ENCODE data around the gene ATL3. TPM values are rescaled to one million over a fixed set of nuclear protein-coding genes. Genes with fewer than 3 reads are reported as not detected.
"Not testable (repeated sequence)": the region's sequence is repeated elsewhere in the genome, so short reads cannot be mapped to it uniquely, and the experiment has no call there.

The ATL3 gene
- total RNA-seq, 3 donors from 2014 or later = 47.5 to 87.9 (median 61.5) TPM

DNA sequence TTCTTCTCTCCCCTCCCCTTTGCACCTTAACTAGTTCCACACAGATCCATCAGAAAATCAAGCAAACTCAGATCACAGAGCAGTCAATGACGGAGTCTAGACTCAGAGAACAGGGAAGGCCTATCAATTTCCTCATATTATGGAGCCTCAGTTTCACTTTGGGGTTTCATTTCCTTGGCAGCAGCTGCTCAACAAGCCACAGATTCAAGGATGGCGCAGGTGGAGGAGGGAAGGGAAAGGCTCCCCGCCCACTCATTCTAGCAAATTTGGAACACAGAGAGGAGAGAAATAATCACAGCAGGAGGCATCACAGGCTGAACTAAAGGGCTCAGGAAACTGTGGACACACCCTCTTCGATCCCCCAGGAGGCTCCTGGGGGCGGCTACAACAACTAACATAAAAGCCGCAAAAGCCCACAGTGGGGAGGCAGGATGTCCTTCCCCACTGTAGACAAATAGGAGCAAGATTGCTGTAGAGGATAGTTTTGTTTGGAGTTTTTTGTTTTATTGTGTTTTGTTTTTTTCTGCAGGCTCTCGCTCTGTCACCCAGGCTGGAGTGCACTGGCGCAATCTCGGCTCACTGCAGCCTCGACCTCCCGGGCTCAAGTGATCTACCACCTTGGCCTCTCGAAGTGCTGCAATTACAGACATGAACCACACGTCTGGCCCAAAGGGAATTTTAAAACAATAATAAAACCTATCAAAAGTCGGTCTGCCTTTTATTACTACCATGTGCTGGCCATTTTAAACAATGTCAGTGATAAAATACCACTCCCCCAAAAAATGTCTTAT lies 60.4 kb downstream of the ATL3 start:
- intact Hi-C loops (cut with DNase I, micrococcal nuclease) = no loop called here

DNA sequence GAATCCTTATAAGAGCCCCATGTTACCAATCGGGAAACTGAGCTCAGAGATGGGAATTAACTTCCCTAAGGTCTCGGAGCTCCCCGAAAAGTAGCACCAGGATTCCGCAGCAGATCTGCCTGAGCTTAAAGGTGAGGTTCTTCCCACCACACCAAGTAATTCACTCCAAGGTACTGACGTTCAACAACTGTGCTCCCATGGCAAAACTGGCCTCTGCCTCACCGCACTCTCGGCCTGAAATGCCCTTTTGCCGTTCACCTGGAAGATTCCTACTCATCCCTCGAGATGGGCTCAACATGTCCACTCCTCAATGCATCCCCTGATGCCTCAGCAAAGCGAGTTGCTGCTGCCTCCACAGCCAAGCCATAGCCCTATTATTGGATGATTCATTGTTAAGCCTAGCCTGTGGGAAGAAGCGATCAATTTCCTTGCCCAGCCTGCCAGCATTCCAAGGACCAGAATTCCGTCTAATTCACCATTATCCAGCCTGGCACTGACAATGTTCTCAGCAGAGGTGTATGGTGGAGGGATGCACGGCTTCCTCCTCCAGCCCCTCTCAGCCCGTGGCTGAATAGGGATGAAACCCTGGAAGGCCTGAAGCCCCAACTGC lies 61.1 kb downstream of the ATL3 start:
- TF ChIP-seq, protein P1, sequence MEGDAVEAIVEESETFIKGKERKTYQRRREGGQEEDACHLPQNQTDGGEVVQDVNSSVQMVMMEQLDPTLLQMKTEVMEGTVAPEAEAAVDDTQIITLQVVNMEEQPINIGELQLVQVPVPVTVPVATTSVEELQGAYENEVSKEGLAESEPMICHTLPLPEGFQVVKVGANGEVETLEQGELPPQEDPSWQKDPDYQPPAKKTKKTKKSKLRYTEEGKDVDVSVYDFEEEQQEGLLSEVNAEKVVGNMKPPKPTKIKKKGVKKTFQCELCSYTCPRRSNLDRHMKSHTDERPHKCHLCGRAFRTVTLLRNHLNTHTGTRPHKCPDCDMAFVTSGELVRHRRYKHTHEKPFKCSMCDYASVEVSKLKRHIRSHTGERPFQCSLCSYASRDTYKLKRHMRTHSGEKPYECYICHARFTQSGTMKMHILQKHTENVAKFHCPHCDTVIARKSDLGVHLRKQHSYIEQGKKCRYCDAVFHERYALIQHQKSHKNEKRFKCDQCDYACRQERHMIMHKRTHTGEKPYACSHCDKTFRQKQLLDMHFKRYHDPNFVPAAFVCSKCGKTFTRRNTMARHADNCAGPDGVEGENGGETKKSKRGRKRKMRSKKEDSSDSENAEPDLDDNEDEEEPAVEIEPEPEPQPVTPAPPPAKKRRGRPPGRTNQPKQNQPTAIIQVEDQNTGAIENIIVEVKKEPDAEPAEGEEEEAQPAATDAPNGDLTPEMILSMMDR (IDR thresholded peaks at IDR 0.05) = no peak
- intact Hi-C loops (cut with DNase I, micrococcal nuclease) = no loop called here
- Histone ChIP-seq H3K4me1 (ENCODE audit: low read depth) (peaks cover 3% of the 10 kb centered on the region), H3K9me3 (no peaks in the 10 kb centered on the region), H3K4me3 (no peak overlapping the region), H3K36me3 (ENCODE audit: low read depth) (no peaks in the 10 kb centered on the region)
- ATAC-seq = no peak
- no peak for DNase-seq

More for the DNA sequence above, 60.4 kb downstream of the ATL3 start:
- TF ChIP-seq, protein P1 (IDR thresholded peaks at IDR 0.05) = no peak
- no peaks in the 10 kb centered on the region for H3K36me3 ChIP-seq (ENCODE audit: low read depth)
- no peak for DNase-seq
- no peak overlapping the region for H3K4me3 ChIP-seq
- no peaks in the 10 kb centered on the region for H3K9me3 ChIP-seq
- no peak for ATAC-seq
- peaks cover 3% of the 10 kb centered on the region for H3K4me1 ChIP-seq (ENCODE audit: low read depth)

DNA sequence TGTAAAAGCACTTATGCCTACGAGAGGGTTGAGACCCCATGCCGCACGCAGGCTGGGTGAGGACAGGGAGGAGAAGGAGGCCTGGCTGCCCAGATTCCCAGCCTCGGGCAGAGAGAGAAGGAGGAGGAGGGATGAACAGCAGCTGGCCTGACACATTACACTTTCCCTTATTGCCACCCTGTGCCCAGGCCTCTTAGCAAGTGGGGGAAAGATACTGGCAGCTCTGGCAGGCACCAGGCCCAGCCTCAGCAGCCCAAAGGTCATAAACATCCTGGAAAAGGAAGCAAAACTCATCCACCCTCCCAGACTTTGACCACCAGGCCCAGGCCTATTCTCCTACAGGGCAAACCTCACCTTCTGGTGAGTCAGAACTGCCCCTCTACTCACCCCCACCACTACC lies 61.6 kb downstream of the ATL3 start:
- Histone ChIP-seq H3K36me3 (ENCODE audit: low read depth) (no peaks in the 10 kb centered on the region), H3K4me3 (no peak overlapping the region), H3K9me3 (no peaks in the 10 kb centered on the region), H3K4me1 (ENCODE audit: low read depth) (peaks cover 3% of the 10 kb centered on the region)
- ATAC-seq = peak; percentile 85
- intact Hi-C loops (cut with DNase I, micrococcal nuclease) = no loop called here
- peak; percentile 60 to 71 (median 67) for DNase-seq
- TF ChIP-seq, protein P1 (IDR thresholded peaks at IDR 0.05) = no peak

DNA sequence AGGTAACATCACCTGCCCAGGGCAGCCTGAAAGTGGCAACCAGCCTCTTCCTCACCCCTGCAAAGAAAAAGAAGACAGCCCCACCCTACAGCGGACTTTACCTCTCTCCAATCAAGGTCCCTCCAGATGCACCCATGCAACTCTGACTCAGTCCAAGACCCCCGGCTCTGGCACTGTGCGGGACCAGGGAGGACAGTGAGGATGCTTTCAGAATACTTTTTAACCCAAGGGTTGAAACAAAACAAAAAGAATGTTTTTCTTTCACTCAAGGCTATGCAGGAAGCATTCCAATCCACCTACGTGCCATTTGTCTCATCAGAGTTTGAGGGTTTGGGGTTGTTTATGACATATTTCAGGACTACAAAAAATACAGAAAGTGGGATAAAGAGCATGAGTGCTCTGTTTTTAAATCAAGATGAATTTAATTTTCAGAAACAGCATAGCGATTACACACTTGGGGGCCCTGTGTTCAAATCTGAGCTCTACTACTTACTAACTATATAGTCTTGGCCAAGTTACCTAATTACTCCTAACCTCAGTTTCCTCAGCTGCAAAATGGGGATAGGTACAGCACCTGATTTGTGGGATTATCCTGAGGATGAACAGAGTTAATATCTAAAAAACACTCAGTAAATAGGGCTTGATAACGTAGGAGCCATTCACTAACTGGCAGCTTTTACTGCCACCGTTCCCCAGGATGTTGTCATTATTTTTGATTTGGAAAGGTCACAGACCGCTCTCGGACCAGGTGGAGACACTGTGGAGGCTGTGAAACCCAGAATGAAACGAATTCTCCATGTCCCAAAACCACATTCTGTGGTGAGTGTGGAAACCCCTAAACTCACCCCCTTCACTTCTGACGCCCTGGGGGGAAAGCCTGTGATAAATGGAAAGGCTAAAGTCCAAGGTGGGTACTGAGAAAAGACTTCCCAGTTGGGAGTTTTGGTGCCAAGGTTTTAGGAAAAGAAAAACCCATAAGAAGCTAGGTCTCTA lies 62.5 kb downstream of the ATL3 start:
- no peak for DNase-seq
- H3K4me1 ChIP-seq (ENCODE audit: low read depth) = no peaks in the 10 kb centered on the region
- no peaks in the 10 kb centered on the region for H3K36me3 ChIP-seq (ENCODE audit: low read depth)
- TF ChIP-seq, protein P1 (IDR thresholded peaks at IDR 0.05) = no peak
- no peak overlapping the region for H3K4me3 ChIP-seq
- intact Hi-C loops (cut with DNase I, micrococcal nuclease) = no loop called here
- H3K9me3 ChIP-seq = no peaks in the 10 kb centered on the region
- ATAC-seq = no peak

DNA sequence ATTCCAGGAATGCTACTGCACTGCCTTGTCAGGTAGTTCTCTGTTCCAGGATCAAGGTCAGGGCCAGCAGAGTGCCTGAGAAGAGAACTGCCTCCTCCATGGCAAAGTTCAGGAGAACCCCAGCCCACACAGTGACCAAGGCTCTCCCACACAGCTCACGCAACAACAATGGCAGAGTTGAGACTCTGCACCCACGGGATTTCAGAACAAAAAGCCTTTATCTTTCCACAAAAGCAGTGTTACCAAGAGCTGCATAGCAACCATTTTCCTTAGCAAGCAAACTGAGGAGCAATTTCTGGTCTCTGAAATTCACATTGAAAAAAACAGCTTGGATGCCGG lies 68.0 kb downstream of the ATL3 start:
- peaks cover 4% of the 10 kb centered on the region for H3K4me1 ChIP-seq (ENCODE audit: low read depth)
- TF ChIP-seq, protein P1 (IDR thresholded peaks at IDR 0.05) = no peak
- DNase-seq (no peak), ATAC-seq (peak; percentile 29)
- no peaks in the 10 kb centered on the region for H3K9me3 ChIP-seq
- H3K36me3 ChIP-seq (ENCODE audit: low read depth) = no peaks in the 10 kb centered on the region
- no peak overlapping the region for H3K4me3 ChIP-seq
- intact Hi-C loops (cut with DNase I, micrococcal nuclease) = no loop called here

DNA sequence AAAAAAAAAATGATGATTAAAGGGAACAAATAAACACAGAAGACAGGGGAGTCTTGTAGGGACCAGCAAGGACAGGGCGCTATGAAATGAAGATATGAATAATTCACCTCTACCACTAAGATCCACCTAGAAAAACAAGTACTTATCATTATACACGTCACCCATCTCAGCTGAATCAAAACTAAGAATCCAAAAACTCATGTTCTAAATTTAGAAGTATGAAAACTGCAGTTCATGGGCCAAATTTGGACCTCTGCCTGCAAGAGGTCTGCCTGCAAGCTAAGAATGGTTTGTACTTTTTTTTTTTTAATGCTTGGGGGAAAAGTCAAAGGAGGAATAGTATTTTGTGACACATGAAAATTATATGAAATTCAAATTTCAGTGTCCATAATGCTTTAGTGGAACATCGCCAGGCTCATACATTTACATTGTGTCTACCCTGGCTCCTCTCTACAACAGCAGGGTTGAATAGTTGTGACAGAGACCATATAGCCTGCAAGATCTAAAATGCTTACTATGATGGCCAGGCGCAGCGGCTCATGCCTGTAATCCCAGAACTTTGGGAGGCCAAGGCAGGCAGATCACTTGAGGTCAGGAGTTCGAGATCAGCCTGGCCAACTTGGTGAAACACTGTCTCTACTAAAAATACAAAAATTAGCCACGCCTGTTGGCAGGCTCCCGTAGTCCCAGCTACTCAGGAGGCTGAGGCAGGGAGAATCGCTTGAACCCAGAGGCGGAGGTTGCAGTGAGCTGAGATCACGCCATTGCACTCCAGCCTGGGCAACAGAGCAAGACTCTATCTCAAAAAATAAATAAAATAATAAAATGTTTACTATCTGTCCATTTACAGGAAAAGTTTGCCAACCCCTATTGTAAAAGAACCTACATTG lies 68.6 kb downstream of the ATL3 start:
- intact Hi-C loops (cut with DNase I, micrococcal nuclease); H3K36me3 ChIP-seq (ENCODE audit: low read depth); H3K9me3 ChIP-seq; ATAC-seq; DNase-seq; H3K4me1 ChIP-seq (ENCODE audit: low read depth); H3K4me3 ChIP-seq: not testable (repeated sequence)
